GM12873 (cell line): Measurements from ENCODE around the gene DCDC2C.

Experiments
- CTCF ChIP-seq: IDR thresholded peaks from 2 replicates; pipeline ENCODE4 v1.5.1; 2012; ENCODE audit warnings: low read depth, mild to moderate bottlenecking, moderate library complexity, low read length, control low read depth; ENCODE audit not compliant: insufficient read depth; ENCODE audit errors: missing control alignments

DCDC2C gene

GRCh38 chr2:3730646-3731045 lies 27.3 kb downstream of the DCDC2C start:
- TF ChIP-seq CTCF: no peak

- no peak for TF ChIP-seq CTCF
Observed at GRCh38 chr2:3731829-3732228, 28.5 kb downstream of the DCDC2C start.

- no peak for TF ChIP-seq CTCF
Observed at GRCh38 chr2:3736112-3736511, 32.7 kb downstream of the DCDC2C start.

GRCh38 chr2:3737128-3737527 lies 33.8 kb downstream of the DCDC2C start:
- no peak for TF ChIP-seq CTCF

GRCh38 chr2:3738454-3738853 lies 35.1 kb downstream of the DCDC2C start:
- peak; percentile 42 for TF ChIP-seq CTCF

- no peak for TF ChIP-seq CTCF
Observed at GRCh38 chr2:3739313-3739712, 35.9 kb downstream of the DCDC2C start.

- no peak for TF ChIP-seq CTCF
Observed at GRCh38 chr2:3741396-3741795, 38.0 kb downstream of the DCDC2C start.
